Bronchial epithelial cell (primary cell): ENCODE measurements around the gene CTLA4. TPM values are rescaled to one million over a fixed set of nuclear protein-coding genes. Genes with fewer than 3 reads are reported as not detected.

ENCODE experiments used
- DNase-seq: peaks from one replicate; pipeline ENCODE4 v3.0.0-alpha.2; 2010; ENCODE audit warnings: low read depth
- FAIRE-seq: peaks from 2 replicates; lab custom pipeline; 2011; peaks lifted over from hg19 to GRCh38; lab: Jason Lieb, UNC
- H3K27me3 ChIP-seq: 2 replicates; pipeline ENCODE4 v1.5.1; 2011; ENCODE audit warnings: low read length; ENCODE audit not compliant: control insufficient read depth, insufficient read depth
- H3K36me3 ChIP-seq: 2 replicates; pipeline ENCODE4 v1.5.1; 2011; ENCODE audit warnings: low read length; ENCODE audit not compliant: control insufficient read depth, insufficient read depth
- H3K4me3 ChIP-seq: 2 replicates; pipeline ENCODE4 v1.5.1; 2011; ENCODE audit warnings: mild to moderate bottlenecking, low read depth, low read length, control low read depth
- total RNA-seq: library from RNA; depleted of rRNA; stranded (reverse); fragments of >200 nt; gene quantifications from 2 replicates; pipeline ENCODE4 v1.2.1, GENCODE V29; 2014
- TF ChIP-seq, protein P1 (sequence below): IDR thresholded peaks from 2 replicates; pipeline ENCODE4 v1.5.1; 2011; ENCODE audit warnings: mild to moderate bottlenecking, moderate library complexity, low read length, control low read depth, inconsistent platforms; ENCODE audit not compliant: insufficient read depth, severe bottlenecking

Gene CTLA4
- total RNA-seq, 1 donor from 2014 or later: not detected

DNA sequence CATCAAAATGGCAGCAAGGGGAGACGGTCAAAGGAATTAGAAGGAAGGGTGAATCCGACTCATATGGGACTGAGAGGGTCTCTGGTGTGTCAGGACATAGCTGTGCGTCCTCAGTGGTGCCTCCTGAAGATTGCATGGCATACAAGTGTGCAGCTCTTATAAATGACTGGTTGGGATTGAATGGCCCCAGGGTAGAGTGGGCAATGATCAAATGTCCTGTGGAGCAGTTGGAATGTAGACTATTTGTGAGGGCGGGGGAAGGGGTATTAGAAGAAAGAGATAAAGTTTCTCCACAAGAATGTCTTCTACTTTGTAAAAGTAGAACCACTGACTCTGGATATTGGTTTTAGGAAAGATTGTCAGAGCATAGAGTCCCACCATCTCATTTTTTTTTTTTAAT is 24.6 kb downstream of the CTLA4 start:
- DNase-seq (no peak), FAIRE-seq (no peak)
- TF ChIP-seq, protein P1, sequence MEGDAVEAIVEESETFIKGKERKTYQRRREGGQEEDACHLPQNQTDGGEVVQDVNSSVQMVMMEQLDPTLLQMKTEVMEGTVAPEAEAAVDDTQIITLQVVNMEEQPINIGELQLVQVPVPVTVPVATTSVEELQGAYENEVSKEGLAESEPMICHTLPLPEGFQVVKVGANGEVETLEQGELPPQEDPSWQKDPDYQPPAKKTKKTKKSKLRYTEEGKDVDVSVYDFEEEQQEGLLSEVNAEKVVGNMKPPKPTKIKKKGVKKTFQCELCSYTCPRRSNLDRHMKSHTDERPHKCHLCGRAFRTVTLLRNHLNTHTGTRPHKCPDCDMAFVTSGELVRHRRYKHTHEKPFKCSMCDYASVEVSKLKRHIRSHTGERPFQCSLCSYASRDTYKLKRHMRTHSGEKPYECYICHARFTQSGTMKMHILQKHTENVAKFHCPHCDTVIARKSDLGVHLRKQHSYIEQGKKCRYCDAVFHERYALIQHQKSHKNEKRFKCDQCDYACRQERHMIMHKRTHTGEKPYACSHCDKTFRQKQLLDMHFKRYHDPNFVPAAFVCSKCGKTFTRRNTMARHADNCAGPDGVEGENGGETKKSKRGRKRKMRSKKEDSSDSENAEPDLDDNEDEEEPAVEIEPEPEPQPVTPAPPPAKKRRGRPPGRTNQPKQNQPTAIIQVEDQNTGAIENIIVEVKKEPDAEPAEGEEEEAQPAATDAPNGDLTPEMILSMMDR: no peak
- H3K4me3 ChIP-seq: no peak overlapping the region
- H3K36me3 ChIP-seq: no peaks in the 10 kb centered on the region
- no peaks in the 10 kb centered on the region for H3K27me3 ChIP-seq

DNA sequence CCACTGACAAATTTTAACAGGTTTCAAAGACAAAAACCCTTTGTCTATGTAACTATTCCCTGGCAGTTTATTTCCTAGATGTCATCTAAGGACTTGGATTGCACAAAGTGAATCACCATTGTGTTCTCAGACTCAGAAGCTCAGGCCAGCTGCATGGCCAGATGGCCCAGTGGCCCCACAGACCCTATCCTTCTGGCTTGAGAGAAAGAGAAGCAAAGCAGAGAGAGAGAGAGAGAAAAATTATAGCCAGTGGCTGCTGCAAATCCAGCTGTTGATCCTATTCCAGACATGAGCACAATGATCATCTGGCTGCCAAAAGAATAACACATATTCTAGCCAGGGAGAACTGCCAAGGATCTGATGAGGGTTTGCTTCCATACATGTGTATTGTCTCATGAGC is 25.8 kb downstream of the CTLA4 start:
- FAIRE-seq (no peak), DNase-seq (no peak)
- TF ChIP-seq, protein P1: no peak

DNA sequence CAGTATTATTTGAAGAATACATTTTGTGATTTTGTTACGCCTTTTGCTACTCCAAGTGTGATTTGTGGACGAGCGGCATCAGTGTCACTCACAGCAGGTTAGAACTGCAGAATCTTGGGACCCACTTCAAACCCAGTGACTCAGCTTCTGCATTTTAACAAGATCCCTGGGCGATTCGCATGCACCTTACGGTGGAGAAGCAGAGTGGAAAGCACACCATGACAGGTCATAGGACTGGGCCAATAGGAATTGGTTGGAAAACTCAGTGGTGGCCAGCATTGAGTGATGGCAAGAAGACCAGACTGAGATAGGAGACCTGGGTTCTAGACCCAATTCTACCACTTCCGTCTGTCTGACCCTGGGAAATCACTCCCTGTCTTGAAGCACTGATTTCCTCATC is 26.3 kb downstream of the CTLA4 start:
- no peaks in the 10 kb centered on the region for H3K36me3 ChIP-seq
- no peak overlapping the region for H3K4me3 ChIP-seq
- FAIRE-seq (no peak), DNase-seq (no peak)
- H3K27me3 ChIP-seq: no peaks in the 10 kb centered on the region
- TF ChIP-seq, protein P1: no peak

More for the DNA sequence above, 25.8 kb downstream of the CTLA4 start:
- Histone ChIP-seq H3K36me3 (no peaks in the 10 kb centered on the region), H3K4me3 (no peak overlapping the region), H3K27me3 (no peaks in the 10 kb centered on the region)

DNA sequence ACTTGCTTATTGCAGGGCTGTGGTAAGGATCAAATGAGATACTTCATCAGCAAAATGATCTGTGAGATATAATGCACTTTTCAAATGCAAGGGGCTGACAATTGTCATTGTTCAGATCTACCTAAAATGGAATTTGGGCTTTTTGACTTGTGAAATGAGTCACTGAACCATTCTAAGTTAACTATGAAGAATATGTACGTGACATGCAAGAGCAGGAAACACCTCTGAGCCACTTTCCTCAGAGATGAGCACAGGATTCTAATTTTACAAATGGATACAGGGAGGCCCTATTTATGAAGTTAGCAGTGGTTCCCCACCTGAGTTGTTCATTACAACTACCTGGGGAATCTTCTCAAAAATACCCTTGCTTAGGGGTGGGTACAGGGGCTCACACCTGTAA is 26.7 kb downstream of the CTLA4 start:
- FAIRE-seq (no peak), DNase-seq (no peak)
- no peaks in the 10 kb centered on the region for H3K27me3 ChIP-seq
- TF ChIP-seq, protein P1: no peak
- H3K36me3 ChIP-seq: no peaks in the 10 kb centered on the region
- no peak overlapping the region for H3K4me3 ChIP-seq

DNA sequence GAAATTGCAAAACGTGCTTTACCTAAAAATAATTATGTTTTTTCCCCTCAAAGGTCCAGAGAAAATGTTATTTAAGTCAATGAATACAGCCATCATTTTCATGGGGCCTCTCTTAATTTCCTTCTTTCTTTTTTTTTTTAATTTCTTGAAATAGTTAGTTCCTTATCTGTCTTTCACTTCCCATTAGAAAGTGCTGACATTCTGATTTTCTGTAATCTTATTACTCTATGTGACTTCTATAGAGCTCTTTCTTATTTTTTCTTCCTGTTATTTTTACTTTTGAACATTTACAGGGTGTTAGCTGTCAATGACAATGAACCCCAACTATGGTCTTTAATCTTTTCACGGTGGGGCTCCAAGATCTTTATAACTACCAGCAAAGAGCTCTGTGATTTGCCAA is 30.0 kb downstream of the CTLA4 start:
- Histone ChIP-seq H3K27me3 (no peaks in the 10 kb centered on the region), H3K36me3 (no peaks in the 10 kb centered on the region), H3K4me3 (no peak overlapping the region)
- TF ChIP-seq, protein P1: no peak
- no peak for FAIRE-seq
- no peak for DNase-seq

DNA sequence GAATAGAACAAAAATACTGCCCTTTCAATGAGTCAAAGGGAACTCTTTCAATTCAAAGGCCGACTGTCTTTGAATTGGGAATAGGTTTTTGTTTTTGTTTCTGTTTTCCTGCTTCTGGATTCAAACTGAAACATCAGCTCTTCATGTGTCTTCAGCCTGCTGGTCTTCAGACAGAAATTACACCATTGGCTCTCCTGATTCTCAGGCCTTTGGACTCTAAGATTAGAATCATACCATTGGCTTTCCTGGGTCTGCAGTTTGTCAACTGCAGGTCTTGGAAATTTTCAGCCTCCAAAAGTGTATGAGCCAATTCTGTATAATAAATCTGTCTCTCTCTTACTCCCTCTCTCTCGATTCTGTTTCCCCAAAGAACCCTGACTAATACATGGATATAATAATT is 31.1 kb downstream of the CTLA4 start:
- FAIRE-seq: no peak
- H3K4me3 ChIP-seq: no peak overlapping the region
- H3K36me3 ChIP-seq: no peaks in the 10 kb centered on the region
- DNase-seq: no peak
- TF ChIP-seq, protein P1: no peak
- no peaks in the 10 kb centered on the region for H3K27me3 ChIP-seq
